Right lobe of liver (tissue), 6 donors: ENCODE data around the gene KRTAP12-4. TPM values are rescaled to one million over a fixed set of nuclear protein-coding genes. Genes with fewer than 3 reads are reported as not detected.
"Not testable (repeated sequence)": the region's sequence is repeated elsewhere in the genome, so short reads cannot be mapped to it uniquely, and the experiment has no call there.

ENCODE experiments used
- ATAC-seq, 4 donors: fragments of 200-7000 bp; cut with Tn5 transposase; one replicate each; pipeline ENCODE4 v1.9.1; 2020; ENCODE audit warnings: mild to moderate bottlenecking in 4 of 4, moderate library complexity in 4 of 4
- DNase-seq, 3 donors: peaks; one replicate each; pipeline ENCODE4 v3.0.0-alpha.2; 2020
- H3K27ac ChIP-seq, 3 donors: fragments of 200-600 bp; one replicate each; pipeline ENCODE4 v1.8.0; 2022
- H3K27me3 ChIP-seq, 2 donors: fragments of 200-600 bp; one replicate each; pipeline ENCODE4 v1.8.0; 2022
- H3K36me3 ChIP-seq, 4 donors: fragments of 200-600 bp; sonication (generic) in 1 of 4; one replicate each; pipeline versions ENCODE4 v1.5.1 to v1.8.0; 2017 to 2022; ENCODE audit warnings: control low read depth in 1 of 4
- H3K4me1 ChIP-seq, 4 donors: fragments of 200-600 bp; sonication (generic) in 1 of 4; one replicate each; pipeline versions ENCODE4 v1.5.1 to v1.8.0; 2017 to 2022; ENCODE audit warnings: control low read depth in 1 of 4
- H3K4me3 ChIP-seq, 3 donors: fragments of 200-600 bp; one replicate each; pipeline ENCODE4 v1.8.0; 2022
- H3K9me3 ChIP-seq, 4 donors: fragments of 200-600 bp; sonication (generic) in 1 of 4; one replicate each; pipeline versions ENCODE4 v1.5.1 to v1.8.0; 2017 to 2022; ENCODE audit warnings: control low read depth in 1 of 4
- POLR2A ChIP-seq: fragments of 450-650 bp; IDR thresholded peaks from one replicate; pipeline ENCODE4 v1.6.1; 2017; ENCODE audit warnings: antibody characterized with exemption, mild to moderate bottlenecking
- WGBS: methylation state at CpG from one replicate; pipeline ENCODE4 v1.1.6; 2018; ENCODE audit warnings: low coverage, low lambda C conversion rate; ENCODE audit not compliant: insufficient coverage; ENCODE audit errors: missing lambda C conversion rate; 5-methylcytosine and 5-hydroxymethylcytosine counted together
- intact Hi-C, 2 donors: fragments of 100-400 bp; cut with DNase I; formaldehyde crosslinking; loops; one replicate each; pipeline versions ENCODE4 v1.11.2 to v1.14.1; 2022
- total RNA-seq, 6 experiments: library from RNA; depleted of rRNA in 2 of 6; stranded (reverse); fragments of >200 nt in 2 of 6; fragmentation: NEBNext Ultra II Directional in 3 of 6; extraction: Animal tissue kit (Norgen Biotek cat#: 25700) in 3 of 6; gene quantifications; one replicate each; pipeline versions ENCODE4 v1.1.0 to v1.2.4, GENCODE V29; 2016 to 2023
- TF ChIP-seq, protein P1 (sequence below), 4 donors: fragments of 200-600 bp in 3 of 4; fragments of 450-650 bp in 1 of 4; IDR thresholded peaks; one replicate each; pipeline versions ENCODE4 v1.5.1 to v1.8.0; 2016 to 2022; ENCODE audit warnings: antibody characterized with exemption in 4 of 4, mild to moderate bottlenecking in 2 of 4
- donor health status: DM: no; HTN: yes; CAD: no.
- donor health status: DM: no; HTN: no; CAD: no.
- donor health status: DM: no; HTN: no; CAD: no.
- donor health status: DM: no; HTN: yes; CAD: no.
- donor health status: DM: no; HTN: yes; CAD: no.

The KRTAP12-4 gene
- total RNA-seq, 6 experiments from 2014 or later: not detected

DNA sequence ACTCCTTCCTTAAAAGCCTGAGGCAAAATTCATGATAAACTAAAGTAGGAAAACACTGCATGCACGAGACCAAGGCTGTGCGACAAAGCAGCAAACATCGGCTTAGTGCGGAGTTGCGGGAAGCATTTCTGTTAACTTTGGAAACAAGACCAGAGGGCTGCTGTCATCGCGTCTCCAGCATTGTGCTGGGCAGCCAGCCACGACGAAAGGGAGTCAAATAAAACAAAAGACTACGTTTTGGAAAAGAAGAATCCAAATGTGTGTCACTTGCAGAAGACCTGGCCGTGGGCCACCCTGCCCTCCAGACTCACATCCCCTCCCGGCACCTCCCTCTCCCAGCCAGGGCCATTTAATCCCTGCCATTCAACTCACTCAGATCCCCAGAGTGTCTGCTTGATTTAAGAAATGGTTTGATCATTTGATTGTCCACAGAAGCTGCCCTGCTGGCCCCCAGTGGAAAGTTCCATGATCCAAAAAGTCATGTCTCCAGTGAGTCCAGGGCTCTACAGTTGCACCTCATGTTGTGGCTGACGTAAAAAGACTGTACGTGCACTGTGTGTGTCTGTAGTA lies 10.6 kb downstream of the KRTAP12-4 start:
- TF ChIP-seq POLR2A: no peak
- TF ChIP-seq, protein P1, sequence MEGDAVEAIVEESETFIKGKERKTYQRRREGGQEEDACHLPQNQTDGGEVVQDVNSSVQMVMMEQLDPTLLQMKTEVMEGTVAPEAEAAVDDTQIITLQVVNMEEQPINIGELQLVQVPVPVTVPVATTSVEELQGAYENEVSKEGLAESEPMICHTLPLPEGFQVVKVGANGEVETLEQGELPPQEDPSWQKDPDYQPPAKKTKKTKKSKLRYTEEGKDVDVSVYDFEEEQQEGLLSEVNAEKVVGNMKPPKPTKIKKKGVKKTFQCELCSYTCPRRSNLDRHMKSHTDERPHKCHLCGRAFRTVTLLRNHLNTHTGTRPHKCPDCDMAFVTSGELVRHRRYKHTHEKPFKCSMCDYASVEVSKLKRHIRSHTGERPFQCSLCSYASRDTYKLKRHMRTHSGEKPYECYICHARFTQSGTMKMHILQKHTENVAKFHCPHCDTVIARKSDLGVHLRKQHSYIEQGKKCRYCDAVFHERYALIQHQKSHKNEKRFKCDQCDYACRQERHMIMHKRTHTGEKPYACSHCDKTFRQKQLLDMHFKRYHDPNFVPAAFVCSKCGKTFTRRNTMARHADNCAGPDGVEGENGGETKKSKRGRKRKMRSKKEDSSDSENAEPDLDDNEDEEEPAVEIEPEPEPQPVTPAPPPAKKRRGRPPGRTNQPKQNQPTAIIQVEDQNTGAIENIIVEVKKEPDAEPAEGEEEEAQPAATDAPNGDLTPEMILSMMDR (IDR thresholded peaks at IDR 0.05): no peak
- DNase-seq (no peak), ATAC-seq (no peak)
- WGBS: 69% methylated on average over 14 of the region's 14 CpGs
- Histone ChIP-seq H3K36me3 (no peaks in the 10 kb centered on the region), H3K27me3 (no peaks in the 10 kb centered on the region), H3K4me3 (no peak overlapping the region), H3K4me1 (no peaks in the 10 kb centered on the region), H3K27ac (no peak overlapping the region), H3K9me3 (peaks cover 0 to 5% (median 2%) of the 10 kb centered on the region in 4 donors)
- intact Hi-C loops: no loop called here

DNA sequence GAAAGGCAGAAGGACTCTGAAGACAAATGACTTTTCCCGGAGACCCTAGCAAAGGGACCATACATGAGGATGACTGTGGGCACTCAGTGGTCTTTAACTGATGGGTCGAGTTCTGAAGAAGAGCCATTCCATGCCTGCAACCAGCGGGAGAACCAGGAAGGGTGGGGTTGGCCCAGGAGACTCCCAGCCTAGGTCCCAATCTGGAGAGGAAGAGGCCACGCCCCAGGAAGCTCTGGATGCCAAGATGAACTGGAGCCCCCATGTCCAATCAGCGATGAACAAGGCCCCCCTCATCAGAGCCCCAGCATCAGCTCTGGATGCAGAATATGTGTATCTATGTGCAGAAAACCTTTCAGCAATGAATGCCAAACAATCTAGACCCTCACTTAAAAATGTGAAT lies 13.7 kb downstream of the KRTAP12-4 start:
- no peak overlapping the region for H3K27ac ChIP-seq
- ATAC-seq (no peak), DNase-seq (no peak)
- H3K36me3 ChIP-seq: no peaks in the 10 kb centered on the region
- WGBS: 57% methylated on average over 2 of the region's 5 CpGs
- TF ChIP-seq POLR2A: no peak
- TF ChIP-seq, protein P1 (IDR thresholded peaks at IDR 0.05): no peak
- H3K9me3 ChIP-seq: peaks cover 0 to 5% (median 2%) of the 10 kb centered on the region in 4 donors
- H3K4me1 ChIP-seq: no peaks in the 10 kb centered on the region
- H3K27me3 ChIP-seq: no peaks in the 10 kb centered on the region
- H3K4me3 ChIP-seq: no peak overlapping the region
- intact Hi-C loops: no loop called here

DNA sequence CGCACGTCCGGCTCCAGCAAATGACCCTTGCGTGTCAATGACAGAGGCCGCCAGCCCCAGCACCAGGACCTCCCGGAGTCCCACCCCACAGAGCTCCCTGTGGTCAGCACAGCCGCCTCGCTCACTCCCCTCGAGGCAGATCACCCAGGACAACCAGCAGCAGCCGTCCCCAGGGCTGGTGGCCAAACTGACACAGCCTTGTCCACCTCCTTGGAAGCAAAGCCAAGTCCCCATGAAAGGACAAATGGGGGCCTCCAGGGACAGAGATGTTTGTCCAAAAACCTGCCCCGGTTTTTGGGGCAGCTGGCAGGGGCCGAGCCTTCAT lies 15.2 kb downstream of the KRTAP12-4 start:
- H3K9me3 ChIP-seq: peaks cover 0 to under 1% (median 0%) of the 10 kb centered on the region in 4 donors
- no peak overlapping the region for H3K27ac ChIP-seq
- intact Hi-C loops: no loop called here
- H3K4me3 ChIP-seq: no peak overlapping the region
- no peak for DNase-seq
- TF ChIP-seq, protein P1 (IDR thresholded peaks at IDR 0.05): no peak
- no peak for TF ChIP-seq POLR2A
- H3K4me1 ChIP-seq: no peaks in the 10 kb centered on the region
- WGBS: 60% methylated on average over 1 of the region's 12 CpGs
- ATAC-seq: no peak
- no peaks in the 10 kb centered on the region for H3K27me3 ChIP-seq
- no peaks in the 10 kb centered on the region for H3K36me3 ChIP-seq

DNA sequence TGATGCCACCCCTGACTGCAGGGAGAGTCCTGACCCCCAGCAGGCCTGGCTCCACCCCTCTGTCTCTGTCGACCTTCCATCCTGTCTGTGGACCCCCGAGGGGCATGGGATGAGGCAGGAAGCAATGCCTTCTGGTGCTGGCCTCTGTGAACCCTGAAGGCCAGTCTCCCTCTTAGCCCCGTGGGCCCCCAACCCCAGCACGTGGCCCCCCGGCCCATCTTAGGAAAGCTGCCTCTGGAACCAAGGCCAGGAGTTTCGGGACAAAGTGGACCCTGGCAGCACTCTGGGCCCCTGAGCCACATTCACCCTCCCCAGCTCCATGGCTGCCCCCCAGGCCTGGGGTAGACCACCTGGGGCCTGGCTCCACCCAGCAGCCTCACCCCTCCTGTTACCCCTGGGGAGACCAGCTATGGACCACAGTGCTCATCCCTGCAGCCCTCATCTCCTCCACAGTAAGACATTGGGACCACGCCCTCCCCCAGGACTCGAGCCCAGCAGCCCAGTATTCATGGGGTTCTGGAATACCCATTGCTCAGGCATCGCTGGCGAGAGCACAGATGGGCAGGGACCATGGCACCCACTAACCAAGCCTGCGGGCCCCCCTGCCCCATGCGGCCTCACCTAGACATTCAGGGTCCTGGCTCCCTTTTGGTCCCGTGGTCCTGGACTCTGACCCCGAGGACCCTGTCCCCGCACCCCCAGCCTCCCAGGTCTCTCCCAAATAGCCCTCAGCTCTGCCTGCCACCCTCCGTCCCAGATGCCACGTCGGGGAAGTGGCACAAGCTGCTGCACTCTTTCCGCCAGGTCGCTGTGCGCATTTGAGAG lies 15.7 kb downstream of the KRTAP12-4 start:
- ATAC-seq: peak in 1 of 4 donors; percentile 10

GRCh38 chr21:44637851-44638348 lies 16.6 kb downstream of the KRTAP12-4 start:
- 33% methylated on average over 9 of the region's 12 CpGs for WGBS
- H3K27me3 ChIP-seq, H3K36me3 ChIP-seq, H3K27ac ChIP-seq, DNase-seq, intact Hi-C loops, H3K4me3 ChIP-seq, ATAC-seq, H3K9me3 ChIP-seq, H3K4me1 ChIP-seq: not testable (repeated sequence)

More for the DNA sequence above, 15.7 kb downstream of the KRTAP12-4 start:
- H3K27ac ChIP-seq, H3K9me3 ChIP-seq, H3K36me3 ChIP-seq, H3K4me3 ChIP-seq, DNase-seq, H3K4me1 ChIP-seq, intact Hi-C loops, H3K27me3 ChIP-seq: not testable (repeated sequence)
- 65% methylated on average over 9 of the region's 21 CpGs for WGBS
